Activated CD4-positive, alpha-beta T cell treated with anti-CD3 and anti-CD28 coated beads for 36 hours (primary cell): ENCODE data around the gene MZB1. TPM values are rescaled to one million over a fixed set of nuclear protein-coding genes. Genes with fewer than 3 reads are reported as not detected.

Experiments
- ATAC-seq: fragments of 200-7000 bp; cut with Tn5 transposase; one replicate; pipeline ENCODE4 v1.10.0; 2021; ENCODE audit warnings: mild to moderate bottlenecking, moderate library complexity
- CTCF ChIA-PET: fragments of 350-600 bp; sonication (Branson Sonifier 250); formaldehyde crosslinking; loops from one replicate; lab custom pipeline; 2021; ENCODE audit warnings: antibody characterized with exemption; lab: Charles Lee
- POLR2A ChIA-PET: fragments of 350-600 bp; sonication (Branson Sonifier 250); formaldehyde crosslinking; loops from one replicate; lab custom pipeline; 2021; ENCODE audit warnings: antibody characterized with exemption, inconsistent platforms; lab: Charles Lee
- DNase-seq: peaks from one replicate; pipeline ENCODE4 v3.0.0-alpha.2; 2020
- H3K27ac Mint-ChIP-seq: one replicate; pipeline ENCODE4 v1.8.0; 2021; ENCODE audit warnings: mixed read lengths
- H3K27me3 Mint-ChIP-seq: one replicate; pipeline ENCODE4 v1.8.0; 2021; ENCODE audit warnings: mixed read lengths
- H3K36me3 Mint-ChIP-seq: one replicate; pipeline ENCODE4 v1.8.0; 2021; ENCODE audit warnings: low read depth, mixed read lengths
- H3K4me1 Mint-ChIP-seq: one replicate; pipeline ENCODE4 v1.8.0; 2021; ENCODE audit warnings: mixed read lengths
- H3K4me3 Mint-ChIP-seq: one replicate; pipeline ENCODE4 v1.8.0; 2021; ENCODE audit warnings: mild to moderate bottlenecking, moderate library complexity, mixed read lengths
- H3K9me3 Mint-ChIP-seq: one replicate; pipeline ENCODE4 v1.8.0; 2021; ENCODE audit warnings: low read depth, mixed read lengths
- intact Hi-C, 2 experiments: fragments of 100-400 bp; cut with DNase I in 1 of 2; cut with micrococcal nuclease in 1 of 2; formaldehyde crosslinking; loops; one replicate each; pipeline versions ENCODE4 v1.14.2 to v1.15.1; 2022 to 2024; cut with DNase I, micrococcal nuclease
- total RNA-seq, 2 experiments: library from RNA; stranded (reverse); gene quantifications; one replicate each; pipeline ENCODE4 v1.2.3, GENCODE V29; 2021

MZB1 gene, protein sequence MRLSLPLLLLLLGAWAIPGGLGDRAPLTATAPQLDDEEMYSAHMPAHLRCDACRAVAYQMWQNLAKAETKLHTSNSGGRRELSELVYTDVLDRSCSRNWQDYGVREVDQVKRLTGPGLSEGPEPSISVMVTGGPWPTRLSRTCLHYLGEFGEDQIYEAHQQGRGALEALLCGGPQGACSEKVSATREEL
- 1 to 10 TPM; 7.8 to 9.8 TPM for total RNA-seq

DNA sequence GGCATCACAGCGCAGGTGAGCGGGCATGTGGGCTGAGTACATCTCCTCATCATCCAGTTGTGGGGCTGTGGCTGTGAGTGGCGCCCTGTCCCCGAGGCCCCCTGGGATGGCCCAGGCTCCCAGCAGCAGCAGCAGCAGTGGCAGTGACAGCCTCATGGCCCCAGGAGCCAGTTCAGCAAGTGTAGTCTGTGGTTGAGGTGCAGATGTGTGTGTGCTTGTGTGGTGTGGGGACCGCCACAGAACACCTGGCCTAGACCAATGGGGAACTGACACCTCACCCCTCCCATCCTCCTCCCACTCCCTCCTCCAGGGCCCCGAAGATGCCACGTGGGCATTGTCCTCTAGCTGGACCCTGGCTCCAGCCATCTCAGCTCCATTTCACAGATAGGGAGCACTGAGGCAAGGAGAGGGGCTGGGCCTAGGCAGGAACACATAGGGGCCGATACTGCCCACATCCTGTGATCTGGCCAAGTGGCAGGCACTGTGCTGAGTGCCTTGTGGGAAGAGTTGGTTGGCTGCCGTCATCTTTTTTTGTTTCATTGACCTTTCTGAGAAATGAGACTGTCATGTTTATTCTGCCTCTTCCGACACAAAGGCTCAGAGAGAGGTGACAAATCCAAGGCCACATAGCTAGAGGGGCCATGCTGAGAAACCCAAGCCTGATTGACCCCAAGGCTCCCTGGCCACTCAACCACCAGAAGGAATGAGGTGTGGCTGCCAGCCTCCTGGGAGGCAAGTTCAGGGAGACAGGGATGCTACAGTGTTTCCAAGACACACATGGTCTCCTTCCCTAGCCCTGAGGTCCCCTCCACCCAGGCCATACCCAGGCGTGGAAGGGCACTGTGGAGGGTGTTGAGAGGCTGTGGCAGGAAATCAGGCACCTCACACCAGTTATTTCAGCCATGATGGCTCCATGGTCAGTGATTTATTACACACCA, at the start of gene MZB1:
Gene MZB1, minus strand, starts transcription at position 213 of the 938 bp plus-strand sequence. Its CDS starts 57 bp downstream, at position 156.
- ChIA-PET POLR2A (interaction anchor here (0.7 to 1.9 kb wide), 5 partner anchors 24 to 714 kb away, joined by 3 to 6 read pairs (median 3); partner anchors contain the start of genes MATR3 and PAIP2), CTCF (interaction anchor here (0.6 to 4.8 kb wide), 6 partner anchors 13 to 546 kb away, joined by 3 to 26 read pairs (median 4); partner anchors contain the start of gene SPATA24)
- Mint-ChIP-seq H3K4me3 (peak within 1 kb of the TSS; percentile 78), H3K27ac (peak within 1 kb of the TSS; percentile 90), H3K9me3 (no peaks in the 10 kb centered on the region), H3K4me1 (peaks cover 50% of the 10 kb centered on the region), H3K27me3 (no peaks in the 10 kb centered on the region), H3K36me3 (peaks cover 3% of the 10 kb centered on the region)
- ATAC-seq (peak; percentile 60), DNase-seq (peak; percentile 82)
- intact Hi-C loops = loop anchor here (1.0 to 10.0 kb wide), 7 partner anchors 25 to 735 kb away; partner anchors contain the start of gene SIL1 (in 1 of the 2)

DNA sequence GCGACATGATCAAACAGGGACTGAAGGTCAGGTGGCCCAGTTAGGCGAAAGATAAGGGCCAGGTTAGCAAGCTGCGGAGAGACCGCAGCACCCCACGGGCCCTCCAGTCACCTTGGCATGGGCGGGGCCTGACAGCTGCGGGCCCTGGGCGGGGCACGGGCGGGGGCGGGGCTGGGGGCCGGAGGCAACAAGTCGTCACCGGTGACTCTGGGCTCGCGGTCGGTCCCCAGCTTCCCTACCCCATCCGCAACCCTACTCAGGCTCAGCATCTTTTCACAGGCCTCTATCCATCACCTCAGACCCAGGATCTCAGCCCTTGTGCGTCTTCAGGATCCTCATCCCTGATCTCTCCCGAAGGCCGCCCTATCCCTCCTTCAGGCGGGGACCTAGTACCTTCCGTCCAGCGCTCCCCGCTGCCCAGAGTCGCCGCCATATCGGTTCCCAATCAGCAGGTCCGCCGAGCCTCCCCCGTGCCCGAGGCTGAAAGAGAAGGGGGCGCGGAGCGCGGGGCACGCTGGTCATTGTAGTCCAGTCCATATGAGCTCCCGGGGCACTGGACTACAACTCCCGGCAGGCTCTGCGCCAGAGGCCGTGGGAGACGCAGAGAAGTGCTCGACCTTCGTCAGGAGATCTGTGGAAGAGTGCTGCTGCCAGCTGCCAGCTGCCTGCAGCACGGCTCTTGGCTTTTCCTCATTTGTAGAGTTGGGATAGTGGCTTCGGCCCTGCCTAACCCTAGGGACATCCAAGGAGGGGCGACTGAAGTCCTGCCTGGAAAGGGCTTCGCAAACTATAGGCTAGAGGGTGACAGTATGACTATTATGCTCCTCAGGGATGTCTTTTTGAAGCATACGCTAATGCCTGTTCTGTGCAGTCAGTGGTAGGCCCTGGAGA, 49.5 kb upstream of the MZB1 start, which contains the start of gene DNAJC18:
Gene DNAJC18, minus strand, starts transcription at position 513 of the 891 bp plus-strand sequence. Its CDS starts 80 bp downstream, at position 433.
- H3K4me1 Mint-ChIP-seq = peaks cover 55% of the 10 kb centered on the region
- peak within 1 kb of the TSS; percentile 99 for H3K27ac Mint-ChIP-seq
- POLR2A ChIA-PET = interaction anchor here (0.6 to 1.7 kb wide), 13 partner anchors 9 to 165 kb away, joined by 3 to 22 read pairs (median 5); partner anchors contain the start of genes PAIP2 and STING1
- peaks cover 15% of the 10 kb centered on the region for H3K36me3 Mint-ChIP-seq
- peak within 1 kb of the TSS; percentile 94 for H3K4me3 Mint-ChIP-seq
- CTCF ChIA-PET = interaction anchor here (0.6 to 2.4 kb wide), 12 partner anchors 8 to 121 kb away, joined by 3 to 18 read pairs (median 4); partner anchors contain the start of gene STING1
- no peaks in the 10 kb centered on the region for H3K9me3 Mint-ChIP-seq
- H3K27me3 Mint-ChIP-seq = no peaks in the 10 kb centered on the region
- ATAC-seq = peak; percentile 86
- intact Hi-C loops = loop anchor here (1.0 to 5.0 kb wide), 13 partner anchors 8 to 668 kb away; partner anchors contain the start of genes STING1 (in 2 of the 2), SPATA24 (in 1 of the 2) and UBE2D2 (in 1 of the 2)
- peak; percentile 97 for DNase-seq

DNA sequence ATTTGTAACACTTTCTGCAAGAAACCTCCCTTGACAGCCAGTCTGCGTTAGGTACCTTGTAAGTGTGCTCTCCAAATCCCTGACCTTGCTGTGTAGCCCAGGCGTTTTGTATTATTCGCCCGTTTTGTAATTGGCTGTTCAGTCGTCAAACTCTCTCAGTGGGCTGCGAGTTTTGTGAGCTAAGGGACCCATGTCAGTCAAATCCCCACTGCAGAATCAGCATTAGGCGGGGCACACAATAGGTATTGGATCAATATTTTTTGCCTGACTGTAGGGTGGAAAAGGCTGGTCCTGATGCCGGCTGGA, 48.9 kb upstream of the MZB1 start:
- H3K36me3 Mint-ChIP-seq = peaks cover 15% of the 10 kb centered on the region
- peaks cover 49% of the 10 kb centered on the region for H3K4me1 Mint-ChIP-seq
- H3K27ac Mint-ChIP-seq = peak overlapping the region; percentile 99
- ChIA-PET CTCF (interaction anchor here (0.6 to 3.8 kb wide), 11 partner anchors 8 to 120 kb away, joined by 3 to 21 read pairs (median 4); partner anchors contain the start of gene STING1), POLR2A (interaction anchor here (0.6 to 1.7 kb wide), 11 partner anchors 9 to 127 kb away, joined by 3 to 22 read pairs (median 5); partner anchors contain the start of genes PAIP2 and STING1)
- intact Hi-C loops = loop anchor here (1.0 to 5.0 kb wide), 13 partner anchors 9 to 669 kb away; partner anchors contain the start of genes STING1 (in 2 of the 2), SPATA24 (in 1 of the 2) and UBE2D2 (in 1 of the 2)
- H3K9me3 Mint-ChIP-seq = no peaks in the 10 kb centered on the region
- no peaks in the 10 kb centered on the region for H3K27me3 Mint-ChIP-seq
- peak overlapping the region; percentile 94 for H3K4me3 Mint-ChIP-seq
- DNase-seq (no peak), ATAC-seq (no peak)

DNA sequence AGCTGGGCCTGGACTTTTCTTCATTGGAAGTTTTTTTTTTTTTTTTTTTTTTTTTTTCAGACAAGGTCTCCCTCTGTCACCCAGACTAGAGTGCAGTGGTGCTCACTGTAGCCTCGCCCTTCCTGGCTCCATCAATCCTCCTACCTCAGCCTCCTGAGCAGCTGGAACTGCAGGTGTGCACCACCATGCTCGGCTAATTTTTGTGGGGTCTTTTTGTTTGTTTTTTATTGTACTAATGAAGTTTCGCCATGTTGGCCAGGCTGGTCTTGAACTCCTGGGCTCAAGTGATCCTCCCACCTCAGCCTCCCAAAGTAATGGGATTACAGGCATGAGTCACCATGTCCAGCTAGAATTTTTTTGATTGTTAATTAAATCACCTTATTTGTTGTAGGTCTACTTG, 46.0 kb upstream of the MZB1 start:
- no peak for ATAC-seq
- Mint-ChIP-seq H3K4me3 (no peak overlapping the region), H3K27me3 (no peaks in the 10 kb centered on the region), H3K27ac (no peak overlapping the region), H3K36me3 (peaks cover 16% of the 10 kb centered on the region), H3K4me1 (peaks cover 38% of the 10 kb centered on the region), H3K9me3 (no peaks in the 10 kb centered on the region)
- POLR2A ChIA-PET = interaction anchor here (0.6 kb wide), 1 partner anchor 123 kb away, joined by 3 read pairs; no protein-coding TSS in a partner anchor
- no peak for DNase-seq
- intact Hi-C loops = loop anchor here in 1 of 2 experiments (5.0 kb wide), 1 partner anchor 142 kb away; no protein-coding TSS in a partner anchor
- CTCF ChIA-PET = interaction anchor here (0.8 to 3.8 kb wide), 5 partner anchors 8 to 83 kb away, joined by 3 to 21 read pairs (median 4); no protein-coding TSS in a partner anchor

DNA sequence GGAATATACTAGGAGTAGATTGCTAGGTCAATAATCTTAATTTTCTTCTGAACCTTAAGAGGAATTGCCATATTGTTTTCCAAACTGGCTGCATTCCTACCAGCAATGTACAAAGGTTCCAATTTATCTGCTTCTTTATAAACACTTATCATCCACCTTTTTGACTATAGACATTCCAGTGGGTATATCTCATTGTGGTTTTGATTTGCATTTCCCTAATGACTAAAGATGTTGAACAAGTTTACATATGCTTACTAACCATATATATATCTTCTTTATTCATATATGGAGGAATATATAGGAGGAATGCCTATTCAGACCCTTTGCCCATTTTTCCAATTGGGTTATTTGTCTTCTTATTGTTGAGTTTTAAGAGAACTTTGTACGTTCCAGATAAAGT, 42.0 kb upstream of the MZB1 start:
- Mint-ChIP-seq H3K4me3 (no peak overlapping the region), H3K36me3 (peaks cover 20% of the 10 kb centered on the region), H3K4me1 (peaks cover 15% of the 10 kb centered on the region), H3K27me3 (no peaks in the 10 kb centered on the region), H3K27ac (no peak overlapping the region), H3K9me3 (no peaks in the 10 kb centered on the region)
- POLR2A ChIA-PET = no interaction called here
- CTCF ChIA-PET = interaction anchor here (1.5 to 3.1 kb wide), 2 partner anchors 23 to 81 kb away, joined by 3 to 12 read pairs; no protein-coding TSS in a partner anchor
- no peak for DNase-seq
- intact Hi-C loops = no loop called here
- no peak for ATAC-seq

DNA sequence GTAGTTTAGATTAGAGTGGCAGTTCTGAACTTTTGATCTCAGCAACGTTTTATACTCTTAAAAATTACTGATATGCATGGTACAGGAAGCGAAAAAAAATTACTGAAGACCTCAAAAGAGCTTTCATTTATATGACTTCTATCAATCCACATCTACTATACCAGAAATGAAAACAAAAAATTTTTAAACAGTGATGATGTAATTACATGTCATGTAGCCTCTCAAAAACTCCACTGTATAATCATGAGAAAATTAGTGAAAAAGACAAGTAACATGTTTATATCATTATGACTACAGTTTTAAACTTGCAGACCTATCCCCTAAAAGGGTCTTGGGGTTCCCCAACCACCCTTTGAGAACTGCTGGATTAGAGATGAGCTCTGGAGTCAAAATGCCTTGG, 40.3 kb upstream of the MZB1 start:
- ChIA-PET CTCF (interaction anchor here (0.6 to 1.9 kb wide), 9 partner anchors 9 to 894 kb away, joined by 3 to 6 read pairs (median 3); partner anchors contain the start of gene DNAJC18), POLR2A (interaction anchor here (1.3 kb wide), 1 partner anchor 26 kb away, joined by 4 read pairs; no protein-coding TSS in a partner anchor)
- Mint-ChIP-seq H3K27me3 (no peaks in the 10 kb centered on the region), H3K36me3 (peaks cover 23% of the 10 kb centered on the region), H3K27ac (peak overlapping the region; percentile 73), H3K4me3 (no peak overlapping the region), H3K9me3 (no peaks in the 10 kb centered on the region), H3K4me1 (peaks cover 15% of the 10 kb centered on the region)
- no peak for DNase-seq
- intact Hi-C loops = no loop called here
- ATAC-seq = peak; percentile 65

DNA sequence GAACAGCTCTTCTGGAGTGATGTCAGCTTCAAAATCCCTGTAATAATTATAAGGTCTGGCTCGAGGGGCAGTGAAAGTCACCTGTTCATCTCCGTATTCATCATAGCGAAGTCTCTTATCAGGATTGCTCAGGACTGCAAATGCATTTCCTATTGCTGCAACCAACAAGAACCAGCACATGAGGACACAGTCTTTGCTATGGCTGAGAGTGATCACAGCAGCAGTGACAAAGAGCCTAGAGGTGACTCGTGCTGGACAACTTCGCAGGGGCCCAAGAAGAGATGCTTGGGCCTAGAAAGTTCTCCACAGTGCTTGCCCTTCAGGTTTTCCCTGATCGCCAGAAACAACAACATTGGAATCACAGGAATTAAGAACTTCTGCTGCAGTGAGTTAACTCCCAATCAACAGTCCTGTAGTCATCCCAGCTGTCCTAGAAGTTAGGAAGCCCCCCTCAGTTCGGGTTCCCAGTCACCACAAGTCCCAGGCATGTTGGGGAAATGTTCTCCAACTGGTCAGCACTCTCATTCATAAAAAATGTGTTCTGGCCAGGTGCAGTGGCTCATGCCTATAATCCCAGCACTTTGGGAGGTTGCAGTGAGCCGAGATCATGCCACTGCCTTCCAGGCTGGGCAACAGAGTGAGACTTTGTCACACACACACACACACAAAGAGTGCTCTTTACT, 36.6 kb upstream of the MZB1 start:
- peaks cover 18% of the 10 kb centered on the region for H3K4me1 Mint-ChIP-seq
- DNase-seq (no peak), ATAC-seq (no peak)
- CTCF ChIA-PET = interaction anchor here (0.7 to 9.3 kb wide), 4 partner anchors 10 to 90 kb away, joined by 3 to 254 read pairs (median 5); no protein-coding TSS in a partner anchor
- intact Hi-C loops = no loop called here
- no peaks in the 10 kb centered on the region for H3K27me3 Mint-ChIP-seq
- peaks cover 38% of the 10 kb centered on the region for H3K36me3 Mint-ChIP-seq
- H3K9me3 Mint-ChIP-seq = no peaks in the 10 kb centered on the region
- no peak overlapping the region for H3K27ac Mint-ChIP-seq
- POLR2A ChIA-PET = interaction anchor here (0.7 kb wide), 1 partner anchor 683 kb away, joined by 3 read pairs; no protein-coding TSS in a partner anchor
- H3K4me3 Mint-ChIP-seq = no peak overlapping the region

DNA sequence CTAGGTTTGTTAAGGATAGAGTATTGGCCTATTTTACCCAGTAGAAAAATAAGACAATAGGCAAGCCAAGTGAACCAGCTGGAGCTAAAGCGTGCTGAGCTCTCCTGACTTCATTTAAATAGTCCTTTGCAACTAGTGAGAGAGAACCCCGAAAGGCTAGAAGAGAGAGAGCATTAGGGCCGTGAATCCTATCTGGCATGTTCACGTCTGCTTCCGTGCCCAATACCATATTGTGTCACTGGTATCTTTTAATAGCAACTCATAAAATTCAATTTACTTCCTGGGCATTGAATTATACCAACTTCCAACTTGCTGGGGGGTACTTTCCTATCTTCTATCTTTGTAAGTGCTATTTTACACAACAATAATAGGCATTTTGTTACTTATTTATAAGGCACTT, 35.8 kb upstream of the MZB1 start:
- Mint-ChIP-seq H3K9me3 (no peaks in the 10 kb centered on the region), H3K27me3 (no peaks in the 10 kb centered on the region), H3K4me1 (peaks cover 13% of the 10 kb centered on the region), H3K36me3 (peaks cover 38% of the 10 kb centered on the region), H3K27ac (no peak overlapping the region), H3K4me3 (no peak overlapping the region)
- intact Hi-C loops = no loop called here
- no peak for ATAC-seq
- no peak for DNase-seq
- POLR2A ChIA-PET = no interaction called here
- CTCF ChIA-PET = interaction anchor here (0.6 to 9.3 kb wide), 6 partner anchors 10 to 1683 kb away, joined by 3 to 254 read pairs (median 4); no protein-coding TSS in a partner anchor

DNA sequence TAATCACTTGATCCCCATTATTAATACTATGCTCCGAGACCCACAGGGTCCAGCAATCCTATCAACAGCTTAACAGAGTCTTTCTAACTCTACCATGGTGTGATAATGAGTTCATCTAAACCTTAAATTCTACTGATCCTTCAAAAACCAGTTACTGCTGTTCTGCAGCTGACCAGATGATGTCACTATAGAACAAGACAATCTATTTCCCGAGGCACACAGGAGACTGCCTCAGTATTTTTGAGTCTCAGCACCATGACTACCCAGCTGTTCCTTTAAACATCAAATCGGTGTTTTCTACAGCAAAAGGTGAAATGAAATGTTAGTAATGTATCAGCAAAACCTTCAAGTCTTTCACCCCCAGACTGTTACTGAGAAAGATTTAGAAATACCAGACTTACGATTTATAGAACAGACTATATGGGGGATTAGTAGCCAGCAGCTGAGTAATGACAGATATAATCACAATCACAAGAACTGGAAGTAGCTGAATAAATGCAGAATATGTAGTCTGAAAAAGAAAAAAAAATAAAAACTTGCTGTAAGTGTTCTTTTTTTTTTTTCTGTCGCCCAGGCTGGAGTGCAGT, 32.7 kb upstream of the MZB1 start:
- Mint-ChIP-seq H3K9me3 (no peaks in the 10 kb centered on the region), H3K27me3 (no peaks in the 10 kb centered on the region), H3K27ac (no peak overlapping the region), H3K4me3 (no peak overlapping the region), H3K36me3 (peaks cover 46% of the 10 kb centered on the region), H3K4me1 (peaks cover 5% of the 10 kb centered on the region)
- POLR2A ChIA-PET = interaction anchor here (0.6 to 1.8 kb wide), 6 partner anchors 14 to 90 kb away, joined by 3 to 9 read pairs (median 4); no protein-coding TSS in a partner anchor
- ATAC-seq (peak; percentile 93), DNase-seq (peak; percentile 66)
- intact Hi-C loops = loop anchor here (1.0 to 5.0 kb wide), 5 partner anchors 60 to 345 kb away; partner anchors contain the start of gene STING1 (in 2 of the 2)
- CTCF ChIA-PET = interaction anchor here (0.6 to 9.3 kb wide), 36 partner anchors 8 to 212 kb away, joined by 3 to 254 read pairs (median 4); partner anchors contain the start of genes DNAJC18, SPATA24, STING1 and UBE2D2
